ENCODE data around the gene GALNT12.

- TF ChIP-seq EZH2phosphoT487 (IDR thresholded peaks at IDR 0.05; ENCODE audit: low read depth, severe bottlenecking, unreplicated experiment) (no peak), CTCF (IDR thresholded peaks at IDR 0.05; ENCODE audit: poor library complexity) (no peak), EZH2 (IDR thresholded peaks at IDR 0.05; ENCODE audit: borderline replicate concordance) (no peak)
These were observed 17.9 kb downstream of the GALNT12 start for GRCh38 chr9:98825414-98825813.

Measured in hepatocyte (in vitro differentiated cells).